Common myeloid progenitor, CD34-positive (primary cell): ENCODE results near the gene SEC14L2.

Experiments used
- CTCF ChIA-PET: fragments of 350-600 bp; sonication (Branson Sonifier 250); formaldehyde crosslinking; loops from one replicate; lab custom pipeline; 2021; ENCODE audit warnings: antibody characterized with exemption; lab: Charles Lee
- POLR2A ChIA-PET: fragments of 350-600 bp; sonication (Branson Sonifier 250); formaldehyde crosslinking; loops from one replicate; lab custom pipeline; 2021; ENCODE audit warnings: antibody characterized with exemption; lab: Charles Lee
- DNase-seq, 3 donors: peaks; one replicate each; pipeline versions ENCODE4 v3.0.0 to v3.0.0-alpha.2; 2013
- H3K27ac ChIP-seq, 2 experiments: 1 replicate in 1 of 2; 2 replicates in 1 of 2; pipeline ENCODE4 v1.7.0; 2013; ENCODE audit warnings: inconsistent platforms in 2 of 2, low read length in 2 of 2, mild to moderate bottlenecking in 2 of 2, low read depth in 1 of 2, moderate library complexity in 1 of 2; ENCODE audit not compliant: severe bottlenecking in 2 of 2, insufficient read depth in 1 of 2, poor library complexity in 1 of 2
- H3K27me3 ChIP-seq, 5 experiments: replicated peaks in 2 of 5; 1 replicate in 3 of 5; 2 replicates in 2 of 5; pipeline versions ENCODE4 v1.6.1 to v1.7.0; 2013; ENCODE audit warnings: low read length in 4 of 5, mild to moderate bottlenecking in 2 of 5, moderate library complexity in 2 of 5, inconsistent platforms in 1 of 5; ENCODE audit not compliant: insufficient read depth in 5 of 5, control insufficient read depth in 4 of 5
- H3K36me3 ChIP-seq, 4 experiments: 1 replicate in 2 of 4; 2 replicates in 2 of 4; pipeline versions ENCODE4 v1.6.1 to v1.7.0; 2013; ENCODE audit warnings: low read length in 3 of 4, control low read depth in 1 of 4, mild to moderate bottlenecking in 1 of 4; ENCODE audit not compliant: control insufficient read depth in 4 of 4, insufficient read depth in 4 of 4
- H3K4me1 ChIP-seq, 4 experiments: 1 replicate in 3 of 4; 2 replicates in 1 of 4; pipeline versions ENCODE4 v1.6.1 to v1.7.1; 2013; ENCODE audit warnings: low read length in 3 of 4, mild to moderate bottlenecking in 3 of 4, control low read depth in 1 of 4, inconsistent platforms in 1 of 4, moderate library complexity in 1 of 4; ENCODE audit not compliant: control insufficient read depth in 4 of 4, insufficient read depth in 4 of 4; ENCODE audit errors: control extremely low read depth in 1 of 4
- H3K4me3 ChIP-seq, 7 experiments: 1 replicate in 4 of 7; 2 replicates in 3 of 7; pipeline versions ENCODE4 v1.5.1 to v1.7.0; 2013; ENCODE audit warnings: mild to moderate bottlenecking in 7 of 7, low read length in 6 of 7, moderate library complexity in 6 of 7, inconsistent platforms in 2 of 7, low read depth in 2 of 7, control low read depth in 1 of 7; ENCODE audit not compliant: insufficient read depth in 4 of 7, control insufficient read depth in 1 of 7; ENCODE audit errors: extremely low read depth in 1 of 7
- H3K9me3 ChIP-seq, 5 experiments: 1 replicate in 4 of 5; 2 replicates in 1 of 5; pipeline versions ENCODE4 v1.6.1 to v1.7.1; 2013; ENCODE audit warnings: low read length in 4 of 5, mild to moderate bottlenecking in 2 of 5, inconsistent platforms in 1 of 5, low read depth in 1 of 5, moderate library complexity in 1 of 5; ENCODE audit not compliant: control insufficient read depth in 4 of 5, insufficient read depth in 2 of 5; ENCODE audit errors: control extremely low read depth in 1 of 5
- WGBS: methylation state at CpG from one replicate; pipeline ENCODE4 v1.1.5; 2013; ENCODE audit not compliant: insufficient coverage; 5-methylcytosine and 5-hydroxymethylcytosine counted together

Gene SEC14L2

GRCh38 chr22:30471616-30472318 is 74.9 kb downstream of the SEC14L2 start, which contains the start of gene SEC14L3:
SEC14L3 (minus strand) TSS chr22:30472017; CDS start chr22:30471958, 59 bp downstream.
- Histone ChIP-seq H3K4me3 (no peak within 1 kb of the TSS), H3K4me1 (no peaks in the 10 kb centered on the region), H3K27ac (no peak within 1 kb of the TSS), H3K27me3 (peaks cover 0 to 16% (median 2%) of the 10 kb centered on the region in 5 experiments), H3K36me3 (no peaks in the 10 kb centered on the region), H3K9me3 (no peaks in the 10 kb centered on the region)
- ChIA-PET CTCF (interaction anchor here (1.0 to 1.7 kb wide), 3 partner anchors 27 to 59 kb away, joined by 3 to 6 read pairs (median 3); no protein-coding TSS in a partner anchor), POLR2A (no interaction called here)
- WGBS = 82% methylated on average over 9 of the region's 13 CpGs
- DNase-seq = no peak

GRCh38 chr22:30472994-30473720 is 76.3 kb downstream of the SEC14L2 start:
- peaks cover 0 to 16% (median 1%) of the 10 kb centered on the region in 5 experiments for H3K27me3 ChIP-seq
- ChIA-PET POLR2A (no interaction called here), CTCF (interaction anchor here (1.4 to 1.7 kb wide), 2 partner anchors 28 to 50 kb away, joined by 3 to 6 read pairs; no protein-coding TSS in a partner anchor)
- no peak for DNase-seq
- no peak overlapping the region for H3K4me3 ChIP-seq
- H3K27ac ChIP-seq = no peak overlapping the region
- H3K9me3 ChIP-seq = no peaks in the 10 kb centered on the region
- WGBS = 63% methylated on average over 1 of the region's 4 CpGs
- H3K4me1 ChIP-seq = no peaks in the 10 kb centered on the region
- H3K36me3 ChIP-seq = no peaks in the 10 kb centered on the region

- Histone ChIP-seq H3K4me3 (no peak overlapping the region), H3K4me1 (no peaks in the 10 kb centered on the region), H3K27ac (no peak overlapping the region), H3K36me3 (no peaks in the 10 kb centered on the region), H3K27me3 (peaks cover 0 to 16% (median 1%) of the 10 kb centered on the region in 5 experiments), H3K9me3 (no peaks in the 10 kb centered on the region)
- DNase-seq = no peak
- 100% methylated on average over 1 of the region's 4 CpGs for WGBS
- CTCF ChIA-PET = interaction anchor here (1.4 to 1.9 kb wide), 2 partner anchors 10 to 281 kb away, joined by 3 to 5 read pairs; no protein-coding TSS in a partner anchor
- POLR2A ChIA-PET = no interaction called here
These were observed 77.3 kb downstream of the SEC14L2 start for GRCh38 chr22:30474121-30474520.
